ENCODE data around the gene LRRC4C.

The LRRC4C gene

DNA sequence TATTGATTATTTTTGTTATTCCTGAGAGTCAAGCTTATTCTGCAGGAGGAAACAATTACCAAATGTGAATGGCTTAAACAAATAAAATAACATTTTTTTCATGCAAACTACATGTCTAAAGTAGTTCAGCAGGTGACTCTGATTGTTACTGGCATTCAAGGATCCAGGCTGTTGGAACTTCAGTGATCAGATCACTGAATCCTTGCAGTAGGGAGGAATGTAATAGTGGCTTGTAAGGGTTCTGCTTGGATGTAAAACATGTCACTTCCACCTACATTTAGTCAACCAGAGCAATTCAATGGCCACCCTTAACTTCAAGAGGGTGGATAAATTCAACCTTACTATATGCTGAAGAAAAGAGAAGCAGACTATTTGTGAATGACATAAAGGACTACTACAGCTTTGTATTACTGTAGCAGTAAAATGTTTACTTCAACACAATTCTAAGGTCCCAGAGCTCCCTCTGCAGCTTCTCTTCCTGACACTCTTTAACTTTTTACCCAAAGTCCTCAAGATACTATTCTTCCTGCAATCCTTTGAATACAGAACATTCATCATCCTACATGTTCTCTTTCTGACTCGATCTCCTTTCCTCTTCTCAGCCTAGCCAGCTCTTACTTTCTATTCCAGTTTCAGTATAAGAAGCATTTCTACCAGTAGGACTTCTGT is 284.0 kb downstream of the LRRC4C start:
- FAIRE-seq: no peak
- no peak for DNase-seq (ENCODE audit: insufficient read length, low spot score)

DNA sequence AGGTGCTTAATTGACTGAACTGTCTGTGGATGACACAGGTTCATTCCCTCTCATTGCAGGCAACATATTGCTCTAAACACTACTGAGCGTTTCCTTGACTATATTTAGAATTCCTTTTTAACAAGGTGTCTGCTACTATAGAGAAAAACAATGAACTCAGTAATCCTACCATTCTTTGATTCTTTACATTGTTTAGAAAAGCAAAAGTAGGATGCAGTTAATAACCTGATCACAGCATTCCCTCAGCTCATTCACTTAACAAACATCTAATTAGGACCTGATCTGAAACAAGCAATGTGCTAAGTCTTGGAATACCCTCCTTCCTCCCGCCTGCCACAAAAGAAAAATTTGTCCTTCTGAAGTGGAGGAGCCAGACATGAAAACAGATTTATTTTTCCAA is 313.1 kb downstream of the LRRC4C start:
- FAIRE-seq (no peak), DNase-seq (ENCODE audit: insufficient read length, low spot score) (no peak)

DNA sequence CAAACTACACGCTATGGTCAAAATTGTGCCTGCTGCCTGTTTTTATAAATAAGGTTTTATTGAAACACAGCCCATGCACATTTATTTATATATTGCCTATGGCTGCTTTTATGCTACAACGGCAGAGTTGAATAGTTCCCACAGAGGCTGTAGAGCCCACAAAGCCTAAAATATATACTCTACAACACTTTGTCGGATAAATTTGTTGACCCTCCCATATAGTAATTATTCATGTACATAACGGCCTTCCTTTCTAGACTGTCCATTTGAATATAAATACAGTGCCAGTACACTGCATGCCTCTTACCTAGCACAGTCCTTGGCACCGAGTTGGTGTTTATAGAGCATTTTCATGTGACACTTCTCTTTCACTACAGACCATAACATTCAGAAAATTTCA is 314.0 kb downstream of the LRRC4C start:
- DNase-seq (ENCODE audit: insufficient read length, low spot score): no peak
- no peak for FAIRE-seq

DNA sequence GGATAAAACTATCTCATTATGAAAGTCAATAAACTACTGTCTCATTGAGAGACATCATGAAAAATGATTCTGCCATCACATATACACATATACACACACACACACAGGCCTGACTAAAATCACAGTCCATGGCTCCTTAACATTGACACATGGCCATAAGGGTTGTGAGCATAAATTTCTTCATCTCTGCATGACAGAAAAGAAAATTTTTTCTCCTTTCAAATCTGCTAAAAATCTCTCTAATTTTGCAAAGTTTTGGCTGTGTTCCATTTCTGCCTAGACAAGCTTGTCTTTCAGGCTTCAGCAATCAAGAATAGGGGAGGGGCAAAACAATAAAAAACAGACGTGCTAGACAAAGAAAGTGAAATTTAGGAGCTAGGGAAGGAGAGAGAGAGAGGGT is 324.5 kb downstream of the LRRC4C start:
- FAIRE-seq (no peak), DNase-seq (ENCODE audit: insufficient read length, low spot score) (no peak)

DNA sequence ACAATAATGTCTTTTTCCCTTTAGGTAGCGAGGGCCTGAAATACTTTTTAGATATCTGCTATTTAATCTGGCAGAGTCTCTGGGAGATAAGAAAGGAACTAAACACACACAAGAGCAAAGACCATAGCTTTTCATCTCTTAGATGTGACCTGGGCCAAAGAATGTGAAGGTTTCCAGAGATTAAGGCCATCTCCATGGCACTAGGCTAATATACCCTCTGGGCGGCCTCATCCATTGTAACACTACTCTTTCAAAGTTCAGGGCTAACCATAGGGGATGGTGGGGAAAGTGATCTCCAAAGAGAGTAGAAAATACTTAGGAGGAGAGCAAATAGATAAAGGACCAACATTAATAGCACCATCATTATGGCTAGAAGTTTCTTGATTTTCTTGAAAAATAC is 326.4 kb downstream of the LRRC4C start:
- DNase-seq (ENCODE audit: insufficient read length, low spot score) (no peak), FAIRE-seq (no peak)

DNA sequence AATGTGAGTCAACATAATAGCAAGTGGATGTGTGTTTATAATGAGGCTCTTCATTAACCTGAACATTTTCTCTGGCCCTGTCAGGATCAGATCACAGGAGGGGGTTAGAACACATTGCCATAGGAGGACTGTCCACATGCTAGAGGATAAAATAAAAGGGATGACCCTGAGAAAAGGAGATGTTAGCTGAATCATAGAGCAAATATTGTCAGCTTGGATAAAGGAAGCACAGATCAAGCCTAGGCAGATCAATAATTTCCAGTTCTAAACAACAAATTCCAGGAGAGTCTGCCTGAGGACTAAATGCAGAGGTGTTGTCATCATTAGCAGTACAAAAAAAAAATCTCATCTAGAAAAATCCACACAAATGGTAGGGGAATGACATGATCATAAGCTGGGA is 337.9 kb downstream of the LRRC4C start:
- FAIRE-seq: no peak
- no peak for DNase-seq (ENCODE audit: insufficient read length, low spot score)

DNA sequence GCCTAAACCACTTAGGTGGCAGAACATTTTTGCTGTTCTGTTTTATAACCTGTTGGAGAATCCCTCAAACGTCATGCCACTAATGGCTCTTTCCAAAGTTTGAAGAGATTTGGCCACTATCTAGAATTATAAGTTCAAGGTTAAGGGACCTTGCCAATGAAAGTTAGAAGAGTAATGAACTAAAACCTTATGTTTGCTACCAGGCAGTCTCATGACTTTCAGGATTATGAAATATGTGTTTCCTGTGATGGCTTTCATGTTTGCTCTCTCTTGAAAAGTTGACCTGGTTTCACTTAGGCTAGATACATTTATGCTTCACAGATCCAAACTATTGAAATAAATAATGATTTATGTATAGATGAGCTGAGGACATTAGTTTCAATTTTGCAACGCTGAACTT is 340.0 kb downstream of the LRRC4C start:
- FAIRE-seq: no peak
- DNase-seq (ENCODE audit: insufficient read length, low spot score): no peak

DNA sequence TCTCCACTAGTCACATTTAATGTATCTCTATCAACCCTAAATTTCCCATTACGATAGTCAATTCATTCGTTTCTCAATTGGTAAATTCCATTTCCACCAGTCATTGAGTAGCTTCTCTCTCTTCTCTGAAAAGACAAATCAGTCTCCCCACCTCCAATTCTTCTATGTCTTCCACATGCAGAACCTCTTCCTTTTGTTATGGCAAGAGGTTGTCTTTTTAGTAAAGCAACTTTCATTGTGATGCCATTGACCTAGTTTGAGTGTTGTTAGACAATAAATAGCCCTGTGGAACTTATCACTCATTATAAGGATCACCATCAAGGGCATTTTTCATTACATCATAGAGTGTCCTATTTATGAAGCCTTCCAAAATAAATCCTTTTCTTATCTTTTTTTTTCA is 340.9 kb downstream of the LRRC4C start:
- FAIRE-seq: no peak
- no peak for DNase-seq (ENCODE audit: insufficient read length, low spot score)

DNA sequence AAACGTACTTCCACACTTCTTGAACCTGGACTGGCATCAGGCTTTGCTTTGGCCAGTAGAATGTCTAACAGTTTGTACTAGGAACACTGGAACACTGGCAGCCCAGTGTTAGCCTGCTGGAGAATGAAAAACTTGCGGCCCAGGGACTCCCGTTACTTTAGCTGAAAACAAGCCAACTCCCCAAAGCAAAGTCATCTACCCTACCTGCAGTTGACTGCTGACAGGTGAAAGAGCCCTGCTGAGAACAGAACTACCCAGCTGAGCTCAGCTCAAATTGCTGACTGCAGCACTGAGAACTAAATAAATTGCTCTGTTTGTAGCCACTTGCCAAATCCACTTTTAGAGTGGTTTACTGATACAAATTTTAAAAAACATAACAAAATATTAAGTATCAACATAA is 342.5 kb downstream of the LRRC4C start:
- FAIRE-seq (no peak), DNase-seq (ENCODE audit: insufficient read length, low spot score) (no peak)

DNA sequence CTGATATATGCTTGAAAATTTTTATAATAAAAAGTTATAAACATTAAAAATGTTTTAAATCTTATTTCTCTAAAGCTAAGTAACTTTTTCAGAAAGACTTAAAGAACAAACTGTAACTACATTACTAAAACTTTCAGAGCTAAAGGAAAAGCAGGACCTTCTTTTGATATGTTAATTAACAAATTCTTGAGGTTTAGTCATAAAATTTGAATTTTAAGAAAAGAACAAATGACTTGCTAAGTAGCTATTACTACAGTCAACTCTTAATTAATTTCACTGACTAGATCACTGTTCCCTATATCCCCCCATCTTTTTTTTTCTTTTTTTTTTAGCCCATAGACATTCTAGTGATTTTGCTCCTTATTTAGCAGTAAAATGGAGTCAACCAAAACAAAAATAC is 344.4 kb downstream of the LRRC4C start:
- FAIRE-seq (no peak), DNase-seq (ENCODE audit: insufficient read length, low spot score) (no peak)

DNA sequence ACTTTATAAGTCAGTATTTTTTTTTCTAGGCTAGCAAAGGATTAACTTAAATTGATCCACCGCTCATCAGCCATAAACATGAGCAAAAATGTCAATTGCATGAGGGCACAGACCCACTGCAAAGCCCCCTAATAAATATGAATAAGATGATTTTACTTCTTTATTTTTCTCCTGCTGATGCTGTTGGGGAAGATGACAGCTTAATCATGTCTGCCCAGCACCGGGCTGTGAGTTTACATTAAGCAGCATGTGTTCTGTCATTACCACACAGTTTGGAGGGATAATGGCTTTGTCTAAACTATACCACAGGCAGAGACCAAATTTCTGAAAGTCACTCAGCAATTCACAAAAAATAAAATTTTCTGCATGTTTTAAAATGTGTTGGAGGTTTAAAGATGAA is 346.3 kb downstream of the LRRC4C start:
- FAIRE-seq (no peak), DNase-seq (ENCODE audit: insufficient read length, low spot score) (no peak)

DNA sequence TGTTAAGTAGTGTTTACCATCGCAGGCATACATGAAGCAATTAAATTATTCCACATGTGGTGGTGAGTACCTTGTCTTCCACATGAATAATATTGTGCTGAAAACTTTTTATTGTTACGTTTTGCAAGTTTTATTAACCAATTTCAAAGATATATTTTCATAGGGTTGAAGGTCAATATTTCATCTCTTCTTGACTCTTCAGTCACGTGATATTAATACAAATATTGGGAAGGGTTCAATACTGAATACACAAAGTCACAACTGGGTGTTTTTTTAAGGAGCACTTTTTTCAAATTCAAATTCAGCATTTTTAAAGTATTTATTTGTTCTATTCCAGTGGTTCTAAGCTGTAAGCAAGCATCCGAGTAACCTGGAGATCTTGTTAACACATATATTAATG is 348.9 kb downstream of the LRRC4C start:
- FAIRE-seq (no peak), DNase-seq (ENCODE audit: insufficient read length, low spot score) (no peak)

DNA sequence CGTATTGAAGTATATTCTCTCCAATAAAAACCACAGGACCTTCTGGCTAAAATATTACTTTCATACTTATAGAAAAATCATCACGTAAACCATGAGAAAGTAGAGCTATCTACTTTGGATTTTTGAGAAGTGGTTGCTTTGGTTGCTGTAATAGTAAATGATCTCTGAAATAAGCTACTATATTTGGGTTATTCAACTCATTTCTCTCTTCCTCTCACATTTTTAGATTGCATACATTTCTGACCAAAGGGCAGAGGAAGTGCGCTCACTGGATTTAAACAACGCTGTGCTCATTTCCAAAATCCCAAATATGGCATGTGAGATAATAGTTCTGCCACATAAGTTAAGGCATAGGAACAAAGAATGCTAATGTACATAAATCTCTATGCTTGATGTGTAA is 357.0 kb downstream of the LRRC4C start:
- FAIRE-seq (no peak), DNase-seq (ENCODE audit: insufficient read length, low spot score) (no peak)

DNA sequence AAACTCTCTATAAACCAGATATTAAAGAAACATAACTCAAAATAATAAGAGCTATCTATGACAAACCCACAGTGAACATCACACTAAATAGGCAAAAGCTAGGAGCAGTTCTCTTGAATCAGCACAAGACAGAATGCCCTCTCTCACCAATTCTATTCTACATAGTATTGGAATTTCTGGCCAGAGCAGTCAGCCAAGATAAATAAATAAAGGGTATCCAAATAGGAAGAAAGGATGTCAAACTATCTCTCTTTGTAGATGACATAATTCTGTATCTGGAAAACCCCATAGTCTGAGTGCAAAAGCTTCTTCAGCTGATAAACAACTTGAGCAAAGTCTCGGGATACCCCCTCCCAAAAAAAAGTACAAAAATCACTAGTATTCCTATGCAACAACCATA is 359.8 kb downstream of the LRRC4C start:
- no peak for FAIRE-seq

DNA sequence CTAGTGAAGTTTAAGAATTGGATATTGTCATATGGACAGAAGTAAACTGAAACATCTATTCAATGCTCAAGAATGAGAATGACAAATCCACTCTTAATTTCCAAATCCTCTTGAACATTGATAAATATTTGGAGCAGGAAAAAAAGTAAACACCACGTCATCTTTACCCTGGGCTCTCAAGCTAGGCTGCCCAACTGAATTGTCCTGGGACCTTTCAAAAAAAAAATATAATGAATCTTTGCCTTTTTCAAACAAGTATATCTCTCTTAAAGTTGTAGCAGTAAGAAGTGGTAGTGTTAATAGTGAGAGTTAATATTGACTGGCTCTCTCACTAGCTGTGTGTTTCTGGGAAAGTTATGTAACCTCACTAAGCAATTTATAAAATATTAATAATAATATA is 374.3 kb downstream of the LRRC4C start:
- no peak for FAIRE-seq

More for the DNA sequence above, 359.8 kb downstream of the LRRC4C start:
- DNase-seq (ENCODE audit: insufficient read length, low spot score): no peak

DNA sequence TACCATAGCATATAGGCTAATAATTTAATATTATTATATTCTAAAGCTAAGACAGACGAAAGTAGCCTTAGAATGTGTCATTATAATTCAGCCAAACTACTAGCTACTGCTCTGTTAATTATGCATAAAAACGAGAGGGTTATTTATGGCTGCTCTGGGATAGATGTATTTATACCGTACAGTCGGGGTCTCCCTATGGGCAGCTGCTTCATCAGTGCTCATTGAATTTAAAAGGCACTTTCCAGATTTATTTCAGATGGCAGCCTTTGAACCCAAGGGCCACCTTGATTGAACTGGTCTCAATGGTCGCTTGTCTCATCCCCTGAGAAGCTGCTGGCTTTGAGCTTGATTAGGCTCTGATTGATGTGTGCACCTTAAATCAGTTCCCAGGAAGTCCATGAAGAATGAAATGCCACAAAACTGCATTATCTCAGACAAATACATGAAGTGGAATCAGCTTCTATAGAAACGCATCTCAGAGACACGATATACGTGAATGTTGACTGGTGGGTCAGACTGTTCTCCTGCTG is 377.6 kb downstream of the LRRC4C start:
- FAIRE-seq (no peak), DNase-seq (ENCODE audit: insufficient read length, low spot score) (no peak)

More for the DNA sequence above, 374.3 kb downstream of the LRRC4C start:
- no peak for DNase-seq (ENCODE audit: insufficient read length, low spot score)

DNA sequence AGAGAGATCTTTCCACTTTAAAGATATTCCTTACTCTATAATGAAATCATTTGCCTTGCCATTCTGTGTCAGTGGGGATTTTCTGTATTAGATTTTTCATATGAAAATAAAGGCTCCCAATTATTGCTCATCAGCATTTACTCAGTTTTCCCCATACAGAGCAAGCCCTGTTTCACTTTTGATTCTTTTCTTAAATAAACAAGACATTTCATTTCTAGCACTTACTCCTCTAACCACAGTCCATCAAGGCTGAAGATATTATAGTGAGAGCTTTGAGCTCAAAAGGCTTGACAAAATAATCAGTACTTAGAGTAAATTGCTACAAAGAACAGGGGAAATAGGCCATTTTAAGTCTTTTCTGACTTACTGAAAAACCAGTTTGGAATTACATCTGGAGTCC is 385.1 kb downstream of the LRRC4C start:
- no peak for FAIRE-seq
- no peak for DNase-seq (ENCODE audit: insufficient read length, low spot score)

DNA sequence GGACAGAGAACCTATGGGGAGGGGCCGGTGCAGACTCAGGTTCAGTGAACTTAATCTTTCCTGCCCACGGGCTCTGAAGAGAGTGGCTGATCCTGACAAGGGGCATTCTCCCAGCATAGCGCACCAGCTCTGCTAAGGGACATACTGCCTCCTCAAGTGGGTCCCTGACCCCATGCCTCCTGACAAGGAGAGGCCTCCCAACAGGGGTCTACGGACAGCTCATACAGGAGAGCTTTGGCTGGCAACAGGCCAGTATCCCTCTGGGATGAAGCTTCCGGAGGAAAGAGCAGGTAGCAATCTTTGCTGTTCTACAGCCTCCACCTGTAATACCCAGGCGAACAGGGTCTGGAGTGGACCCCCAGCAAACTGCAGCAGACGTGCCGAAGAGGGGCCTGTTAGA is 394.0 kb downstream of the LRRC4C start:
- DNase-seq (ENCODE audit: insufficient read length, low spot score) (no peak), FAIRE-seq (no peak)

DNA sequence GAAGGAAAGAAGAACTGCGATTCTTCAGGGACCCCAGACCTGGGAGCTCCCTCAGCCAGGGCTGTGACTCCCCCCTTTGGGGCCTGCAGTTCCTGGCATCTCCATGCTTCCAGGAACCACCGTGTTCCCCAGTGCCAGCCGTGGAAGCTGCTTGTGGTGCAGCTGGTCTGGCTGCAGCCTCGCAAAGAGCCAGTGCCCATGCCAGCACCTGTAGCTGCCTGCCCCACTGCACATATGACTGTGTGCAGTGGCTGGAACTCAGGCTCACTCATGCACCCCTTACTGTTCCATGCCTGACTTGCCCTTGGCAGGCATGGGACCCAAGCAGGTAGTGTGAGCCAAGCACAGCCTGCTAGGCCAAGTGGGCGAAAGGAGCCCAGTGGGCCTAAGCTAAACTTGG is 401.3 kb downstream of the LRRC4C start:
- no peak for FAIRE-seq

DNA sequence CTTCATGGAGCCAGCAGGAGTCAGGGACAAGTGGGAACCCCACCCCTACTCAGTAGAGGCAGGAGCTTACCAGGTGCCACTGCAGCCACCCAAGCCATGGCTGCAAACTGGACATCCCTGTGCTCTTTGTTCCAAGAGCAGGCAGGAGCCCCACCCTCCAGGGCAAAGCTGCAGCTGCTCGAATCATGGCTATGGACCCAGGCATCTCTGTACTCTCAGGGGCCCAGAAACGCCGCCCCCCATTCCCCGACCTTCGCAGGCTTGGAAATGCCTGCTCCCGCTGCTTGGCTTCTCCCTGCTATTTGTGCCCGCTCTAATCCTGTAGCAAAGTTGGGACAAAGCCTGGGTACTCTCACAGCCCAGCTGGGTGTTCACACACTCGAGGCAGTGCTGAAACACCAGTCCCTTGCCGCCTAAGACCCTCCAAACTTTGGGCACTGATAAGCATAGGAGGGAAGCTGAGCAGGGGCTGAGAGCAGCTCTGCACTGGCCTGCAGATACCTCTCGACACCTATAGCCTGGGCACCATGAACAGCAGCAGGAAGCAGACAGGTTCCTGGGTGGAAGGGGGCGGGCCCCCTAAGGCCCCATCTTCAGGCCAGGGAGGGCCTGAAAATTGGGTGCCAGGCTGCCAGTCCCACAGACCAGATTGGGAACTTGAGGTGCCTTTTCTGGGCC is 402.4 kb downstream of the LRRC4C start:
- no peak for DNase-seq (ENCODE audit: insufficient read length, low spot score)
- no peak for FAIRE-seq

More for the DNA sequence above, 401.3 kb downstream of the LRRC4C start:
- no peak for DNase-seq (ENCODE audit: insufficient read length, low spot score)

DNA sequence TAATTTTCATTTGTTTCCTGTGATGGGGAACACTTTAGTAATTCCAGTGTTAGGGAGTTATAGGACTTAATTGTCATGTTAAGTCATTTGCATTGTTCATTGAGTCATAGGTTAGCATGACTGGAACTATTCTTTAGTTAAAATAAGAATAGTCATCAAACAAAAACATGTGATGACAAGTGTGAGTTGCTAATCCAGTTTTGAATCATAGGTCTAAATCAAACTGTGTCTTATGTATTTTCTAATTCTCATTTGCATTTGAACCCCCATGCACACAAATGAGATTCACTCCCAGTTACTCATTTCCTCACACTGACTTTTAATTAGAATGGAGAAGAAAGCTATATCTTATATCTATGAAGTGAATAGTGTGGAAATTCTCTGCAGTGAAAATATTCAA is 405.6 kb downstream of the LRRC4C start:
- no peak for FAIRE-seq
- DNase-seq (ENCODE audit: insufficient read length, low spot score): no peak

DNA sequence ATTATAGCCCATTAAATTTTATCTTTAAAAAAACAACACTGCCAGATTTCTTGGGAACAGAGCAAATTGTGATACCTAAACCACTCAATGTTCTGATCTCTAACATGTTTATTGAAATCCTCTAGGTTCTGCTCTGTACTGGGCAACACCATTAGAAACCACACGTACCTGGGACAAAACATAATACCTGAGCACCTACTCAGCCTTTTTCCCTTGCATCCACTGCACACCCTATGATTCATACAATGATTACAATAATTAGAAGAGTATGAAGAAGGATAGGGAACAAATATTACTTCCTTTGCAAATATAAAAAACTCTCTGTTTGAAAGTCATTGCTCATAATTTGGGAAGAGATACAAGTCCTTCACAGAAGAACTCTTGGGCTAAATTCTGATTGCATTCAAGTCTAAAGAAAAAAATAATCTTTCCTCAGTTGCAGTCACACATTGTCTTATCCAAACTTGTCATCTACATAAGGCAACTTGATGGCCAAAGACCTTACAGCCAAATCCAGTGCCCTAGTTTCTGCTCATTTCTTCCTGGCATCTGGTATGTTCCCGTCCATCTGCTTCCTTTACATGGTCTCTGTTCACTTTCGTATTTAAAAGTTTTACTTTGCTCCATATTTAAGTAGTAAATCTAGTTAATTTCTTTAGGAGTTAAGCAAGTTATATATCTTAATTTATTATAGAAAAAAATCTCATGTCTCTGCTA is 407.4 kb downstream of the LRRC4C start:
- no peak for DNase-seq (ENCODE audit: insufficient read length, low spot score)
- FAIRE-seq: no peak

Measured in GM19239 (cell line).